Renal cortical epithelial cell (primary cell): ENCODE data around the gene TERT. TPM values are rescaled to one million over a fixed set of nuclear protein-coding genes. Genes with fewer than 3 reads are reported as not detected.

Experiments used
- DNase-seq: peaks from one replicate; pipeline ENCODE4 v3.0.0-alpha.2; 2011; ENCODE audit warnings: low read depth
- total RNA-seq: library from RNA; depleted of rRNA; stranded (reverse); fragments of >200 nt; gene quantifications from 2 replicates; pipeline ENCODE4 v1.2.3, GENCODE V29; 2014

The TERT gene
- total RNA-seq, 1 donor from 2014 or later, result not detected

DNA sequence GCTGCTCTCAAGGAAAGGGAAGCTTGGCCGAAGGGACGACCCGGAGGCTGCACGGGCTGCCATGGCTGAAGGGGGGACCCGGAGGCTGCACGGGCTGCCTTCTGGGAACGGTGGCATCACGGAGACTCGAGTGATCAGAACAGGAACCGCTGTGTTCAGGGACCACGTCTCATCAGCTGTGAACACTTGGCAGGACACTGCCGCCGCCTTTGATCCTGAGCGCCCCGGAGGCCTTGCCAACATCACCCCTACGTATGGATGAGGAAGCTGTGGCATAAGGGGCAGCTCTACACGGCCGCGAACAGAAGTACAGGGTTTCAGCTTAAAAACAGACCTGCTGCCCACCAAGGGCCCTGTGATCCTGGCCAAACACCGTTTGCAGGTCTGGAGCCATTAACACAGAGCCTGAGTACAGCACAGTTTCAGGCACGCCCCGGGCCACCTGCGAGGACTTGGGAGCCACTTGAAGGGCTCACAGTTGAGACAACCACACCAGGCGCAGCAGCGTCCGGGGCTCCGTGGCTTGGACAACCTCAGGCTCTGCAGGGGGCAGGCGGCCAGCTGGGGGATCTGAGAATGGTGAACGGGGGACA is 23.9 kb upstream of the TERT start:
- DNase-seq, result no peak

DNA sequence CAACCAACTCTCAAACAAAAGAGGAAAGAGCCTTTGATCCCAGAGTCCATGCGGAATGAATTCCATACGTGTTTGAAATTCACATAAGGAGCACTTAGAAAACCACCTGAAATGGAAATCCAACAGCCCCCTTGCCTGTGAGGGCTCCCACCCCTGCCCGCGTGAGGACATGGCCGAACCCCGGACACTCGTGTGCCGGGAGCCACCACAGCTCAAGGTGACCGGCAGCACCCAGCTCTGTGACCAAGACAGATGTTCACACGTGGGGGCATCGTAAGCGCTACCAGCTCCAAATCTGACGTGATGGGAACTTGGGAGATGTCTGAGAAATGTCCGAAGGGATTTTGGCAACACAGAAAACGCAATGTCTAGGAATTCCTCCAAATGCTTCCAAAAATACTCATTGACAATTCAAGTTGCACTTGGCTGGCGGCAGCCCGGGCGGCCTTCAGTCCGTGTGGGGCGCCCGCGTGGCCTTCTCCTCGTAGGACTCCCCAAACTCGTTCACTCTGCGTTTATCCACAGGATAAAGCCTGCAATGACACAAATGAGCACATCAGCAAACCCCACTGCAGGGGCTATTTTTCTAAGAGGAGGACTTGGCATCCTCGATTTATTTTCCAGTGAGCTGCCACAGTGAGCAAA is 23.2 kb upstream of the TERT start:
- DNase-seq, result no peak

DNA sequence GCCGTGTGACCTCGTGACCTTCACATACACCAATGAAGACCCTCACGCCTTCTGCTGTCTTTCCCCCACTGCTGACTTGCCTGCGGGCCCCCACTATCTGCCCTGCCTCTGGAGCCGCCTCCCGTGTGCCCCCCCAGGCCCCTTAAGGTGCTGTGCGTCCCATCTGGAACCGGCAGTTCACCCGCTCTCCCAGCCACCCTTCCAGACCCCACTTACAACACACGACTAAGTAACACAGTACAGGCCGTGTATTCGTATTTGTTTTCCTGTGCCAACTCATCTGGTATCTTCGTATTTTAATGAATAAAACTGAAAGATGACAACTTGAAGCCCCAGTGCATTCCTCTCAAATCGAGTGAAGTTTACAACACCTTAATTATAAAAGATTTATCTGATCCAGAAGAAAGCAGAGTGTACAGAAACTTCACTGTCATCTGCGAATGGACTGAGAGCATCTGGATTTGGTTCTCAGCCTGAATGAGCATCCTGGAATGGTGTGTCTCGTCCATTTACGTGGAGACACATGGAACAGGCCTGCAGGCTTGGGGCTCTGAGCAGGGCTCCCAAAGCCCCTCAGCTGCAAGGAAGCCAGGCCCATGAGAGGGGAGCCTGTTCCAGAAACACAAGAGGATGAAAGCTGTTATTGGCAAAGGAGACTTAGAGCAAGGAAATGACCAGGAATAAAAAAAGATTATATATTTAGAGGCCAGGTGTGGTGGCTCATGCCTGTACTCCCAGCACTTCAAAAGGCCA is 21.9 kb upstream of the TERT start:
- DNase-seq, result no peak

DNA sequence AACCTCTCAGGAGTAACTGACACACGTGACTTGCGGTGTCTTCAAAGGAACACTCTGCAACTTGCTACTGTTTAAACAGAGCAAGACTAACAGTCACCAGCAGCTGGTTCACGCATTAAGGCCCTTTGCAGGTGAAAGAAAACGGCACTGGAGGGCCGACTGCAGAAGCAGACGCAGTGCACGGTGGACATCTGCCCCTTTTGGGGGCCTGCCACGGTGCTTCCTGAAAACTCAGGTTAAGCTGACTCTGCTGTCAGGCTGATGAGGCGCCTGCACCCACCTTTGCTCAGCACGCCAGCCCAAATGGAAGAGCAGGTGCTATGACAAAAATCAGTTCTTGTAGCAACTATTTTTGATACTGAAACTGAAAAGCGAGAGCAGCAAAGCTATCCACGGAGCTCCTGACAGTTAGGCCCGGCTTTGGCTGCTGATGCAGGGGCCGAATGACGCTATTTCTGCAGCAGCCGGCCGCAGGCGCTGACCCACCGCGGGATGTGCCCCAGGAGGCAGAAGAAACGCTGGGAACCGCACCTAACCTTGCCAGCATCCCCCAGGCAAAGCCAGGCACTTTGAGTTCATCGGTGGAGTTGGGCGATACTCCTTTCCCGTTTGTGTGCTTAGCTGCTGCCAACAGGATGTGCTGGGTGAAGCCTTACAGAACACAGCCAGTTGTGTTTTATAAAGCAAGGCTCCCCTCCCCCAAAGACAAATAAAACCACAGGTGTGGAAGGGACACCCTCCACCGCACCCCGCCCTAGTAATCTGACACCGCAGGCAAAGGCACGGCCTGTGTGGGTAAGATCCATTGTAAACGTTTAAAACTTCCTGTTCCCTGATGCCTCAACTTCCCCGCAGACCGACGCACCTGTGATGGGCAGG is 21.1 kb upstream of the TERT start:
- DNase-seq, result peak; percentile 54

DNA sequence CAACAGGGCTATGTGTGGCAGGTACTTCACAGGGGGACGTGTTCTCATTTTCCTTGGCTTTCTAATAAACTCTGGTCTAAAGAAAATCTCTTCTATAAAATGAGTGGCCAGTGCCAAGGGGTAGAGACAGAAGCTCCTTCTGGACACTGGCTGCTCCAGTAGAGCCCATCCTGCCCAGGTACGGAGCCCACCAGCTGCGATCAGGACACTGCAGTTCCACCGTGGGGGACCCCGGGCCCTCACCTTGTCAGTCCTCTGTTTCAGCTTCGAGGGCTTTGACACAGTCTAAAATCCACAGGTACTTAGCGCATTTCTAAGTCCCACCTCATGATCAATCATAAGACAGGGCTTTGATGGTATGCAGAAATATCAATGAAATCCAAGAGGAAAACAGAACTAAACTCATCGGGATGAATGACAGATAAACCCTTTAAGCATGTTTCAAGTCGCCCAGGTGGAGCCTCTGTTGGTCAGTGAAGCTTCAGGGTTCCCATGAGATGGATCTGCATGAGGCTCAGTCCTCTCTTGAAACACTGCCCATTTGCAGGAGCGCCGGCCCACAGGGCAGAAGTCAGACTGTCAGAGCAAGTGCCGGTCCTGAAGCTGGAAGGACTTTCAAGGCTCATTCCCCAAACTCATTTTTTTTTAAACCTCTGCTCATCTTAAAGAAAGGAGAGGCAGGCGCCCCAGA is 20.3 kb upstream of the TERT start:
- DNase-seq, result no peak

DNA sequence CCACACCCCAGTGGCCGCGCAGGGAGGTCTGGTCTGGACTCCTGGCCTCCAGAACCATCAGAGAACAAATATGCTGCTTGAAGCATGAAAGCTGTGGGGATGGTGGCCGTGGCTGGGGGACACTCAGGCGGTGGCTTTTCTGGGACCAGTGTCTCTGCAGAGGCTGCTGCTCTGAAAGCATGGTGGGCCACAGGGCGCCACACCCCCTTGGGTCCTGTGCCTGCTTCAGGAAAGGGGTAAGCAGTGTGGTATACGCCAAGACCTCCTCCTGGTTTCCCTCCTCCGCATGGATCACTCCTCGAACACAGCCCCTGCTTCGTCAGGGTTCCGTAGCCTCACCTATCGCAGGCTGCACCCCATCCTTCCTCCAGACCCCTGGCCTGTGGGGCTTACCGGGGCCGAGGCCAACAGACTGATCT is 19.7 kb upstream of the TERT start:
- DNase-seq, result no peak

DNA sequence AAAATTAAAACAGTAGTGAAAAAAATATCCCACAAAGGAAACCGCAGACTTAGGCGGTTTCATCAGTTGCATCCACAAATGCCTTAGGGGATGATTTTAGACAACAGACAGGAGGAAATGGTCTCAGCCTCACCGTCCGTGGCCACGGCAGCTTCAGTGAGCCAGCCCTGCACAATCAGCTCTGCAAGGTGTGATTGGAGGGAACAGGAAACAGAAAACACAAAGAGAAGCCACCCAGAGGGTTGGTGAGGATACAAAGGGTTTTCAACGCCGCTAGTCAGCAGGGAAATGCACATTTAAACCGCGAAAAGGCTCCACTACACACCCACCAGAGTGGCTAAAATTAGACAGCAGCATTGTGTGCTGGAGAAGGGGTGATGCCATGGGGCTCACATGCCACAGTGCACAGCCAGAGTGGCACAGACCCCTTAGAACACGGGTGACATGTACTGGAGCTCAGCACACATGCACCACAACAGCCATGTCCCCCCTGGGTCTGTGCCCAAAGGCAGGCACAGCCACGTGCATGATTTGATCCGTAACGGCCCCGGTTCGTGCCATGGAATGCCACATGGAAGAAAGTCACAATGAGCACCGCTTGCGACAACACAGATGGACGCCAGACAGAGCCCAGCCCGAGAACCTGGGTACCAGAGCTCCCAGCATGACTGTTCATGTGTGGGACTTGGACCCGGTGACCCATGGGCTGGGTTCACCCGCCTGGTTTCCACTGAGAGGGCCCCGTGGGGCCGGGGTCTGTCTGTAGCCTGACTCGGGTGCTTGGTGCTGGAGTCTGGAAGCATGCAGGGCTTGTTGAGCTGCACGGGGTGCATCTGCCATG is 18.3 kb upstream of the TERT start:
- no peak for DNase-seq

DNA sequence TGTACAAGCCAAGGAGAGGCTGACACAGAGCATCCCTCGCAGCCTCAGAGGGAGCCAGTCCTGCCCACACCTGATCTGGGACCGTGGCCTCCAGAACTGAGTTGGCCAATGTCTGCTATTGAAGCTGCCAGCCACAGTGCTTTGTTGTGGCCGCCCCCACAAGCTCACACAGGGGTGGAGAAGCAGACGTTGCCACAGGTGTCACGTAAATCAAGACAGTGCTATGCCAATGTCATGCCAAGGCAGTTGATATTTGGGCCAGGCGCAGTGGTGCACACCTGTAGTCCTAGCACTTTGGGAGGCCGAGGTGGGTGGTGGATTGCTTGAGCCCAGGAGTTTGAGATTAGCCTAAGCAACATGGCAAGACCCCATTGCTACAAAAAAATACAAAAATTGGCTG is 17.3 kb upstream of the TERT start:
- no peak for DNase-seq

DNA sequence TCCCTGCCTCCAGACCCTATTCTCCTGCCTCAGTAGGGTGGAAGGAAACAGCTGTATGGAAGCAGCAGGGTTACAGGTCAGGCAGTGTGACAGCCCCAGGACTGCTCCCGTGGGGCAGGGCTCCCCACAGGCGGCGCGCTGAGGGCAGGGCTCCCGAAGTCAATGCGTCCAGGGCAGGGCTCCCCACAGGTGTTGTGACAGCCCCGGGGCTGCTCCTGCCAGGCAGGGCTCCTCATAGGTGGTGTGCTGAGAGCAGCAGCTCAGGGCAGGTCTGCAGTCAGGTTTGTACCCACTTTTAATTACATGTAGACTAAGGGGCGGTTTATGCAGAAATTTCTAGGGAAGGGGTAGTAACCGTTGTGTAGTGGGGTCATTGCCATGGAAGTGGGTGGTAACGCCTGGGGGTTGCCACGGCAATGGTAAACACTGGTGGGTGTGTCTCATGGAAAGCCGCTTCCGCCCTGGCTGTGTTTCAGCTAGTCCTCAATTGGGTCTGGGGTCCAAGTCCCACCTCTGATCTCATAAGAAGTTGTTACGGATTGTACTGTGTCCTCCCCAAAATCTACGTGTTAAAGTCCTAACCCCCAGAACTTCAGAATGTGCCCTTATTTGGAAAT is 16.7 kb upstream of the TERT start:
- no peak for DNase-seq

DNA sequence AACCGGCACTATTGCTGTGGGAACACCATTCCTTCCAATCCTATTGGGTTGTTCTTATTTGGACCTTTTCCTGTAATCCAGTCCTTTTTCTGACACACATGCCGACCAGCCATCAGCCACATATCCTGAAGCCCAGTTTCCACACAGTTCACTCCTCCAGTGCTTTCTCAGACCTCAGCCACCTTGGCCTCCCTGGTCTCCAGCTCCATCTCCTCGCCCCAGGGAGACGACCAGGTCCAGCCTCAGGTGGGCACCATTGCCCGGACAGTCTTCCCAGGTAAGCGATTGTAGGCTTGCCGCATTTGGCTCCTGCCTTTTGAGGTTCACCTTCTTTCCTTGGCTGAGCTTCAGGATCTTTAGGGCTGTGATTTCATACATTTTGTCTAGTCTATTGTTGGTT is 15.2 kb upstream of the TERT start:
- no peak for DNase-seq

DNA sequence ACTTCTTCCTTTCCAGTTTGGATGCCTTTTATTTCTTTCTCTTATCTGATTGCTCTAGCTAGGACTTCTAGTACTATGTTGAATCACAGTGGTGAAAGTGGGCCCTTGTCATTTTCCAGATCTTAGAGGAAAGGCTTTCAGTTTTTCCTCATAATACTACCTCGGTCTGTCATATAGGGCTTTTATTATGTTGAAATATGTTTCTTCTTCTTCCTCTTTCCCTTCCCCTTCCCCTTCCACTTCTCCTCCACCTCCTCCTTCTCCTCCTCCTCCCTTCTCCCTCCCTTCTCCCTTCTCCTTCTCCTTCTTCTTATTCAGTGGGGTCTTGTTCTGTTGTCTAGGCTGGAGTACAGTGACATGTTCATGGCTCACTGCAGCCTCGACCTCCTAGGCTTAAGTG is 9.2 kb upstream of the TERT start:
- DNase-seq, result no peak

DNA sequence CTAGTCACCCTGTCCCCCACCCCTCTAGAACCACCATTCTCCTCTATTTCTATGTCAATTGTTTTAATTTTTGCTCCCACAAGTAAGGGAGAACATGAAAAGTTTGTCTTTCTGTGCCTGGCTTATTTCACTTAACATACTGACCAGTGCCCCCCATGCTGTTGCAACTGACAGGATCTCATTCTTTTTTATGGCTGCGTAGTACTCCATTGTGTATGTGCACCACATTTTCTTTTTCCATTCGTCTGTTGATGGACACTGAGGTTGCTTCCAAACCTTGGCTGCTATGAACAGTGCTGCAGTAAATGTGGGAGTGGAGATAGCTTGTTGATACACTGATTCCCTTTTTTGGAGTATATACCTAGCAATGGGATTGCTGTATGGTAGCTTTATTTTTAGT is 7.4 kb upstream of the TERT start:
- no peak for DNase-seq

DNA sequence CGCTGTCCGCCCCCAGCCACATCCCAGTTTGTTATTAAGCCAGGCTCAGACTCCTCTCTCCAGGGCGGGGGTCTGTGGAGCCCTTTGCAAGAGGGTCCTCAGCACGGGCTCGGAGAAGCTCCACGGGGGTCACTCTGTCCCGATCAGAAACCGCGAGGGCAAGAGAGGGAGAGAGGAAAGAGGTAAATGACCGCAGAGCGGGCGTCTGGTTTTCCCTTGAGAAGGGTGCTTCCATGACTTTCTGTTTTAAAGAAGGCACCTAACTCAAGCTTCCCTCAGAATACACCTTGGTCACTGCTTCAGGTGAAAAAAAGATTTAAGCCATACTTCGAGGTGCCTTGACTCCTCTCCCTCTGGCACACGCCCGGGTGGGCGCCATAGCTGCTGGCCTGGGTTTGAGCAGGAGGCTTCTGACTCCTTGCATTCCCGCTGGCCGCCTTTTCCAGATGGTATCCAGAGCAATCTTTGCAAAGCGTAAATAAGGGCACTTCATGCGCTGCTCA is 5.8 kb upstream of the TERT start:
- no peak for DNase-seq

DNA sequence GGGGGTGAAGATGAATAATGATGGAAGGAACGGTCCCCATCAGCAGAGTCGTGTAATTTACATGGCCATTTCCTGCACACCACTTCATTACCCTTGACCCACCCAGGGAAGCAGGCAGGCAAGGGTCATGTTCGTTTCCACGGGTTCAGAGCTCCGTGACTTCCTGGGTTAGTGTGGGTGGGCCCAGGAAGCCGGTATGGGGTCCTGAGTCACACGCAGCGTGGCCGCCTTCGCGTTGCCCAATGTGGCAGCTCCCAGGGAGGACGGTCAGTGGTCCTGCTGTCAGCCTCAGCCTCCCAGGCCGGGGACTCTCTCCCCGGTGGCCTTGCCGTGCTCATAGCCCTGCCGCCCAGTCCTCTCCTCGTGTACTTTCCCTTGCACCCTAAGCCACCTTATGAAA is 5.1 kb upstream of the TERT start:
- DNase-seq, result no peak

DNA sequence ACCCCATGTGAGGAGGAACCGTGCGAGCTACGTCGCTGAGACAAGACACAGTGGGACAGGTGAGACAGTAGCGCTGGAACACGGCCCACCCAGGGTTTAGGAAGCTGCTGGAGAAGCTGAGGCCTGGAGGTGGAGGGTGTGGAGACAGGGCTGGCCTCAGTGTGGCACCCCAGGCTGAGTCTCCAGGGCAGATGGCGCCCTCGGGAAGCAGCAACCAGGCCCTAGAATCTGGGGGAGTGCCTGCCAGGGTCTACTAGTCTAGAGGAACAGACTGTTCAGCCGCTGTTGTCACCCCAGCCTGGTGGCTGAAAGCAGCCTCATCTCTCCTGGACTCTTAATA is 4.6 kb upstream of the TERT start:
- DNase-seq, result no peak

DNA sequence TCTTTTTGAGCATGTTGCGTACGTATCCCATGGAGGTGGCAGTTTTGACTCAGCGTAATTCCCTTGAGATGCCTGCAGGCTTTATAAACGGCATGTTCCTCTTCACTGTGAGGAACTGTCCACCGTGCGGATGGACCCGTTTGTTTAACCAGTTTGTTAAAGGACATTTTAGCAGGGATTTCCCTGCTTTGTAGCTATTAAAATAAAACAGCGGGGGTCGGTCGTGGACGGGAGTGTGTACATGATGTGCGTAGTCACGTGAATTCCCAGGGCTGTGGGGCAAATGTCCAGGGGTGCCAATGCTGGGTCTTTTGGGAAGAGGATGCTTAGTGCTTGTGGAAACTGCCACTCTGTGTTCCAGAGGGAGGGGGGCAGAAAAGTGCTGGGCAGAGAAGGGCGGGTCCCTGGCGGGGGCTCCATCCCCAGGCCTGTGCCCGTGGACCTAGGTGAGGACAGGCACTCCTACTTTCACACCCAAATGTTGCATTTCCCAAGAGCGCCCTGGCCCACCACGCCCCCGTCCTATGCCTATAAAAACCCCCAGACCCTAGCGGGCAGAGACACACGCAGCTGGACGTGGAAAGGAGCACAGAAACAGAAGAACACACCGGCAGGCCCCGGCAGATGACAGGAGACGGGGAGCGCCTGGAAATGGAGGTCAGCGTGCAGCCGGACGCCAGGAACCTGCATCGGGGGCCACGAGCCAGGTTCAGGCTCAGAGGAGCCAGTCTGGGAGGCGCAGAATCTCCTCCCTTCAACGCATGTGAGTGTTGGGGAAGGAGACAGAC is 4.0 kb upstream of the TERT start:
- no peak for DNase-seq

DNA sequence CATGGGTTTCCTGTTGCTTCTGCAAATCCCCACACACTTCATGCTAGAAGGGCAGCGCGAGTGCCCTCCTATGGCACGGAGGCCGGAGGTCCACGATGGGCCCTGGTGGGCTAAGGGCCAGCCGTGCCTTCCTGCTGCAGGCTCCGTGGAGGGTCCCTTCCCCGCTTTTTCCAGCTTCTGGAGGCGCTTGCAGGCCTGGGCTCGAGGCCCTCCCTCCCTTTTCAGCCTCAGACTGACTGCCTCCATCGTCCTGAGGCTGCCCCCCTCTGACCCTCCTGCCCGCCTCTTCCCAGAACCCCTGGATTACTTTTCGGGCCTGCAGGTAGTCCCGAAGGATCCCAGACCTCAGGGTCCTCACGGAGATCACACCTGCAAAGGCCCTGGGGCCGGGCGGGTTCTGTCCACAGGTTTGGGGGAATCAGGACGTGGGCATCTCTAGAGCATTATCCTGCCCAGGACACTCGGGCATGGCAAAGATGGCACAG is 3.2 kb upstream of the TERT start:
- DNase-seq, result no peak

DNA sequence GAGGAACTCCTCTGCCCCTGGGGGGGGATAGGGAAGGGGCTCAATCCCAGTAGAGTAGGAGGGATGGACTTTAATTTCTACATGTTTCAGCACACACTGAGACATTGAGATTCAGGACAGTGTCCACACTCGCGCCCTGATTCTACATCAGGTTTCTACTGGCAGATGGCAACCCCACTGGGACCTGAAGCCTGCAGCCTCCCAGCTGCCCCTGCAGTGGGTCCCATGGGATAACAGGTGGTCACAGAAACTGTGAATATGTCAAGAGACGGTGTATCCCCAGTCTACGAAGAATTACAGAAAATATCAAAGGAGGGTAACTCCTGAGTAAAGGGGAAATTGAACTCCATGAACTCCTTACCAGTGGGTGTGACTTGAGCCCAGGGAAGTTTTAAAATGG is 2.4 kb upstream of the TERT start:
- DNase-seq, result no peak

DNA sequence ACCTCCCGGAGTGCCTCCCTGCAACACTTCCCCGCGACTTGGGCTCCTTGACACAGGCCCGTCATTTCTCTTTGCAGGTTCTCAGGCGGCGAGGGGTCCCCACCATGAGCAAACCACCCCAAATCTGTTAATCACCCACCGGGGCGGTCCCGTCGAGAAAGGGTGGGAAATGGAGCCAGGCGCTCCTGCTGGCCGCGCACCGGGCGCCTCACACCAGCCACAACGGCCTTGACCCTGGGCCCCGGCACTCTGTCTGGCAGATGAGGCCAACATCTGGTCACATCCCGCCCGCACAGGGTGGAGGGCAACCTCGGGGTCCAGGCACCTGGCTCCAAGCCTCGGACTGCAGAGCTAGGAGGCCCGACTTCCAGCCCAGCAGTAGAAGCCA is 776 bp upstream of the TERT start:
- DNase-seq, result no peak
